ENCODE results near the gene TSPAN7.

TSPAN7 gene

GRCh38 chrX:38599796-38600755 is 38.7 kb downstream of the TSPAN7 start:
- H3K4me3 ChIP-seq (ENCODE audit: low read depth, low read length, poor library complexity, severe bottlenecking): no peak overlapping the region
- H3K27me3 ChIP-seq (ENCODE audit: insufficient read depth, low read length): no peaks in the 10 kb centered on the region
- no peak overlapping the region for H2AFZ ChIP-seq (ENCODE audit: low read length)
- TF ChIP-seq EZH2 (IDR thresholded peaks at IDR 0.05; ENCODE audit: borderline replicate concordance, low read length) (no peak), CTCF (IDR thresholded peaks at IDR 0.05; ENCODE audit: low read length) (no peak)
- no peaks in the 10 kb centered on the region for H4K20me1 ChIP-seq (ENCODE audit: insufficient read depth, low read length)
- H3K9me2 ChIP-seq (ENCODE audit: low read depth, low read length): no peaks in the 10 kb centered on the region
- no peaks in the 10 kb centered on the region for H3K79me2 ChIP-seq (ENCODE audit: insufficient read depth, low read length)
- no peaks in the 10 kb centered on the region for H3K4me1 ChIP-seq (ENCODE audit: insufficient read depth, low read length, severe bottlenecking)
- no peak overlapping the region for H3K4me2 ChIP-seq (ENCODE audit: low read length)
- H3K9ac ChIP-seq (ENCODE audit: low read length): no peak overlapping the region
- no peaks in the 10 kb centered on the region for H3F3A ChIP-seq (ENCODE audit: insufficient read depth, low read length)
- no peak overlapping the region for H3K27ac ChIP-seq (ENCODE audit: low read depth, low read length, poor library complexity, severe bottlenecking)
- no peaks in the 10 kb centered on the region for H3K36me3 ChIP-seq (ENCODE audit: insufficient read depth, low read length)
- no peaks in the 10 kb centered on the region for H3K9me3 ChIP-seq (ENCODE audit: low read length)

- Histone ChIP-seq H4K20me1 (ENCODE audit: insufficient read depth, low read length) (no peaks in the 10 kb centered on the region), H3K4me2 (ENCODE audit: low read length) (no peak overlapping the region), H3K9me2 (ENCODE audit: low read depth, low read length) (no peaks in the 10 kb centered on the region), H3K36me3 (ENCODE audit: insufficient read depth, low read length) (no peaks in the 10 kb centered on the region), H3K9me3 (ENCODE audit: low read length) (no peaks in the 10 kb centered on the region), H3K4me3 (ENCODE audit: low read depth, low read length, poor library complexity, severe bottlenecking) (no peak overlapping the region), H2AFZ (ENCODE audit: low read length) (no peak overlapping the region), H3K79me2 (ENCODE audit: insufficient read depth, low read length) (no peaks in the 10 kb centered on the region), H3K27ac (ENCODE audit: low read depth, low read length, poor library complexity, severe bottlenecking) (no peak overlapping the region), H3K27me3 (ENCODE audit: insufficient read depth, low read length) (no peaks in the 10 kb centered on the region), H3K9ac (ENCODE audit: low read length) (no peak overlapping the region), H3F3A (ENCODE audit: insufficient read depth, low read length) (no peaks in the 10 kb centered on the region), H3K4me1 (ENCODE audit: insufficient read depth, low read length, severe bottlenecking) (no peaks in the 10 kb centered on the region)
- no peak for TF ChIP-seq EZH2 (IDR thresholded peaks at IDR 0.05; ENCODE audit: borderline replicate concordance, low read length)
- no peak for TF ChIP-seq CTCF (IDR thresholded peaks at IDR 0.05; ENCODE audit: low read length)
Measured at GRCh38 chrX:38601866-38602265, 40.5 kb downstream of the TSPAN7 start.

- TF ChIP-seq EZH2 (IDR thresholded peaks at IDR 0.05; ENCODE audit: borderline replicate concordance, low read length): no peak
- TF ChIP-seq CTCF (IDR thresholded peaks at IDR 0.05; ENCODE audit: low read length): no peak
- Histone ChIP-seq H3F3A (ENCODE audit: insufficient read depth, low read length) (no peaks in the 10 kb centered on the region), H3K9me3 (ENCODE audit: low read length) (no peaks in the 10 kb centered on the region), H3K9ac (ENCODE audit: low read length) (no peak overlapping the region), H3K4me1 (ENCODE audit: insufficient read depth, low read length, severe bottlenecking) (no peaks in the 10 kb centered on the region), H3K27me3 (ENCODE audit: insufficient read depth, low read length) (no peaks in the 10 kb centered on the region), H2AFZ (ENCODE audit: low read length) (no peak overlapping the region), H3K9me2 (ENCODE audit: low read depth, low read length) (no peaks in the 10 kb centered on the region), H3K4me2 (ENCODE audit: low read length) (no peak overlapping the region), H4K20me1 (ENCODE audit: insufficient read depth, low read length) (no peaks in the 10 kb centered on the region), H3K79me2 (ENCODE audit: insufficient read depth, low read length) (no peaks in the 10 kb centered on the region), H3K4me3 (ENCODE audit: low read depth, low read length, poor library complexity, severe bottlenecking) (no peak overlapping the region), H3K36me3 (ENCODE audit: insufficient read depth, low read length) (no peaks in the 10 kb centered on the region), H3K27ac (ENCODE audit: low read depth, low read length, poor library complexity, severe bottlenecking) (no peak overlapping the region)
Measured at GRCh38 chrX:38606821-38607220, 45.5 kb downstream of the TSPAN7 start.
